IPS-NIHi7 (cell line): ENCODE results near the gene NRG3.
"Not testable (repeated sequence)": the region's sequence is repeated elsewhere in the genome, so short reads cannot be mapped to it uniquely, and the experiment has no call there.

Experiments
- DNase-seq: peaks from one replicate; pipeline ENCODE4 v3.0.0; 2012; ENCODE audit warnings: mixed read lengths; ENCODE audit errors: extremely low spot score

Gene NRG3

GRCh38 chr10:82574081-82574480 is 699.1 kb downstream of the NRG3 start:
- no peak for DNase-seq

DNA sequence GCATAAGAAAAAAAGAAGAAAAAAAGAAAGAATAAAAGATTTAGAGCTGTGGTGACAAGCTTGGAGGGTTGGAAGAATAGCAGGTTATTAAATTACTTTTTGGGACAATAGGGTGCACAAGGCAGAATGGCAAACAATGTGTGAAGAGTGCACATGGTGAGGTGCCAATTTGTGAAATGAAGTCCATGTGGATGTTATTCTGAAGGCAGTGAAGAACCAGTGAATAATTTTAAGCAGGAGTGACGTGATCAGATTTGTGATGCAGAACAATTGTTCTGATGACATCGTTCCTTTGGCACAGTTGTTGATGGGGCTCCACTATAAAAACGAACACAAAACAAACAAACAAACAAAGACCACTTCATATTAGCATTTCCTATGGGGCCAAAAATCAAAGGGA is 700.3 kb downstream of the NRG3 start:
- DNase-seq, result no peak

- DNase-seq, result no peak
Measured at GRCh38 chr10:82576093-82576492, 701.1 kb downstream of the NRG3 start.

- no peak for DNase-seq
Measured at GRCh38 chr10:82581940-82582339, 706.9 kb downstream of the NRG3 start.

DNA sequence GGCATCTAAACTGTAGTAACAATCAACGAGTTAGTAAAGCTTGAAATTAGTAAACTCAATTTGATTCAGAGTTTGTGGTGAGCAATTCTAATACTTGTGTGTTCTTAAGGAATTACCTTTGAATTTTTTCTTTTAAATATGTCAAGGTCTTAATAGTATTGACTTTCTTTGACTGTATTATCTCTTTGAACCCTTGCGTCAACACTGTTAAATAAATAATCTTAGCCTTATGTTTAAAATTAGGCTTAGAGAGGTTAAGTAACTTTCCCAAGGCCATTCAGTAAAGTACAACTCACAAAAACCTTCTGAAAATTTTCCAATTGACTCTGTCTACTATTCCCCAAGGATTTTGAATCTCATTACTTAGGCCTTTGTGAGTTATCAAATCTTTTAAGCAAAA is 716.4 kb downstream of the NRG3 start:
- DNase-seq, result no peak

DNA sequence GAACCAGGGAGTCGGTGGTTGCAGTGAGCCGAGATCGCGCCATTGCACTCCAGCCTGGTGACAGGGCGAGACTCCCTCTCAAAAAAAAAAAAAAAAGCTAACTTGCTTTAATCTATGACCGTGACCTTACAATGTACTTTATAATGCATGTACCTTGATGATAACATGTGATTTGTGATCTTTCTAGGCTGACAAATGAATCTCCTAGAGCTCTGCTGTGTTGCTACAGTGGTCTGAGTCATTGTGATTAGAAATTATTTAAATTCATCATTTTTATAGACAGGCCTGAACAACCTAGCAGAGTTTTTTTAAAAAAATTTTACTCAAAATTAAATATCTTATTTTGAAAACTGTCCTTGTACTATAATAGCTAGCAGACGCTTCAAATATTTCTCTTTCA is 722.8 kb downstream of the NRG3 start:
- DNase-seq, result no peak

GRCh38 chr10:82609845-82610244 is 734.9 kb downstream of the NRG3 start:
- peak; percentile 32 for DNase-seq

DNA sequence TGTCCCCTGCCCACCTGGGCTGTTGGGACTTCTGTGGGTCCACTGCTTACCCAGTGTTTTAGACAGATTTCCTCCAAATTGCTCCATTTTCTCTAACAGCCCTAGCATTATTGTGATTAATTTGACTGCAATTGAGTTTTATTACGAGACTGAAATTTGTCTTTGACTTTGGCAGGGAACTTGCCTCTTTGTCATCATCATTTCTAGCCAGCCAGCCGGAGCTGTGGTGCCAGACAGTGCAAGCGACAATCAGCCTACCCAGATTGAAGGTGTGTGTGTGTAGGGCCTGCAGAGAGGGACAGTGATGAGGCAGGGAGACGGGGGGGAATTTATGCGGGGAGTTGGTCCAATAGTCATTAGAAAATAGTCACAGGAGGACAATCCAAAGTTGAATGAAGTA is 743.0 kb downstream of the NRG3 start:
- DNase-seq, result no peak

DNA sequence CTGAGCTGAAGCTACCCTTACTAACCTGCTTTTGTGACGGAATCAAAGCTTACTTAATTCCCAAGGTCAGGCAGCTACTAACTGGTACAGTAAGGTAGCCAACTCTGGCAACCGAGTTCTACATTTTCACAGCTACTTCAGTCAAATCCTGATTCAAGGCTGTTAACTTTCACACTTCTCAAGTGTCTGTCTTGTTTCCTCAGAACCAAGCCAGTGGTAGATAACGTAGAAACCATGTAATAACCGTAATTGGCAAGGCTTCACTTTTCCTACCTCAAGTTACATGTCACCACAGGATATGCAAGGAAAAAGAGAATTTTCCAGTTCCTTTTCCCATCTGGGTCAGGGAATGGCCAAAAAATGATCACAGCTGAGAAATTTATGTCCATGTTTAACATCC is 746.7 kb downstream of the NRG3 start:
- DNase-seq, result no peak

GRCh38 chr10:82622479-82622878 is 747.5 kb downstream of the NRG3 start:
- no peak for DNase-seq

DNA sequence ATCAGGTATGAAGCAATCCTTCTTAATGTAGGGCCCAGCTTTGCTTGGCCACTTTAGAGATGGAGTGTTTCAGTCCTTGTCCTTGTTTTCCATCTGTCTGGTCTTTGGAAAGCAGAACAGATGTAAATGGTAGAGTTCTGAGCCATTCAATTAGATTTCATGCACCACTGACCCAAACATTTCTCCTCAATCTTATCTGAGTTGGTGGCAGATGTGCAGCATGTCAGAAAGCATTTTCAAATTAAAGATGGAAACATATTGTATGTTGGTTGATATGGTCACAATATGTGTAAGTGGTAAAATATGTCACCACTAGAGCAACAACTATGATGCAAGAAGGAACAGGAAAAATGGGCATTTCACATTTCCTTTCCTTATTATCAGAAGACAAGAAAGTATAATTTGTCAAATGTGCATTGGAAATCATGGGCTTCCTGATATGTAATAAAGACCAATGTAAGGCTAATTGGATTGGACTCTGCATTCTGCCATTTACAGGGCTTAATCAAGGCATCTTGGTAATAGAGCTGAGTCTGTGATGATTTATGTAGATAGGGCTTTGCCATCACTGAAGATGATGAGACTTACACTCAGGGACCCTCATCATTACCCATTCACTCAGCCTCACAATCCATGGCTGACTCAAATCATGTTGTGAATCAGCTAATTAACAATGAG is 750.7 kb downstream of the NRG3 start:
- no peak for DNase-seq

DNA sequence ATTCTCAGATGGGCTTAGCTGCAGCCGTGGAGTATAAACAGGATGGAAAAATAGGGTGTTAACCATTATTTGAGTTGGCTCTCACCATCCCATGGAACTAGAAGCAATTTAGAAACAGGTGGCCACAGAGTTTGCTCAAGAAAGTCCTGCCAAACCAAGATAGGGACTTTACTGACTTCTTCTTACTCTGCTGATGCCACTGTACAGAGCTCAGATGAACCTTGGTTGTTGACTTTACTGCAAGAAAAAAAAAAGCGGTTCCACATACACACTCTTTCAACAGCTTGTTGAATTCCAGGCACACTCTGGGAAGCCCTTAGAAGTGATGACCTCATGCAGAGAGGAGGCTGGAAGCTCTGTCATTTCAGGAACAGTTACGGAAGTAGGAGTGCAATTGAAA is 753.4 kb downstream of the NRG3 start:
- DNase-seq, result peak; percentile 23

DNA sequence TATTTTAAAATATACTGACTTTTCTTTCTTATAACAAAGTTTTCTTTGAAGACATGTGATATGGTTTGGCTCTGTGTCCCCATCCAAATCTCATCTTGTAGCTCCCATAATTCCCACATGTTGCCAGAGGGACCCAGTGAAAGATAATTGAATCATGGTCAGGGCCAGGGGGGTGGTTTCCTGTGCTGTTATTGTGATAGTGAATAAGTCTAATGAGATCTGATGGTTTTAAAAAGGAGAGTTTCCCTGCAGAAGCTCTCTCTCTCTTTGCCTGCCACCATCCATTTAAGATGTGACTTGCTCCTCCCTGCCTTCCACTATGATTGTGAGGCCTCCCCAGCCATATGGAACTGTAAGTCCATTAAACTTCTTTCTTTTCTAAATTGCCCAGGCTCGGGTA is 768.1 kb downstream of the NRG3 start:
- no peak for DNase-seq

- no peak for DNase-seq
Measured at GRCh38 chr10:82643601-82644000, 768.6 kb downstream of the NRG3 start.

GRCh38 chr10:82645221-82645620 is 770.2 kb downstream of the NRG3 start:
- no peak for DNase-seq

DNA sequence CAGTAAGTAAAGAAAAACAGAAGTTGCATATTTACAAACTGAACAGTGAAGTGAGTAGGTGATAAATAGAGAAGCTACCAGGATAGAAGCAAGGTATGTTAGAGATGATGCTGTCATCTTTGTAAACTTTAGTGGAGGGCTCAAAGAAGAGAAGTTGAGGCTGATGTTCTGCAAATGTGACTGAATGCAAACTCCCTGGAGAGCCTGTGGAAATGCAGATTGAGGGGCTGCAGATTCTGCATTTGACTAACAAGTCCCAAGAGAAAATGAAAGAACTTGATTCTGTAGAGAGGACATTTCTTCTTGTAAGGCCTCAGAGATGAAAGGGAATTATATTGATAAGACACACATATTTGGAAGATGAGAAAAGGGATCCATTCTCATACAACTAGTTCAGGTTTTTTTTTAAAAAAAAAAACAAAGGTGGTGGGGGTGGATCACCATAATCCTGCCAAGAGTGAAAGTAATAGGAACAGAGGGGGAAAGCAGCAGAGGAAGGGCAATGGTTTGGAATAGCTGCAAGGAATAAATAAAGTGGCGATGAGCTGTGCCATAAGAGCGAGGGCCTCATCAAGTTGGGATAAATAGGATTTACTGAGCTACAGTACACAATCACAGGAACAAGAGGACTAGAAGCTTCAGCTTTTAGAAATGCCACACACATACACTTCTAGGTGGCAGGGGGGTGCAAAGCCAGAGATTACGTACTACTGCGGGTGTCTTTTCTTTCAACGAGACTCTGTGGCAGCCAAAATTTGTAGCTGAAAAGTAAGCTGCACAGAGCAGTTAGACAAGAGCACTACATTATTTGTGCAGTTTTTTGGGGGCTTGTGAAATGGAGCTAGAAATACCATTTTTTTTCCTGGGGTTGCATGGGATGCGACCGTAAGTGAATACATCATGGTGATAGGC is 778.5 kb downstream of the NRG3 start:
- no peak for DNase-seq

GRCh38 chr10:82660205-82660604 is 785.2 kb downstream of the NRG3 start:
- no peak for DNase-seq

DNA sequence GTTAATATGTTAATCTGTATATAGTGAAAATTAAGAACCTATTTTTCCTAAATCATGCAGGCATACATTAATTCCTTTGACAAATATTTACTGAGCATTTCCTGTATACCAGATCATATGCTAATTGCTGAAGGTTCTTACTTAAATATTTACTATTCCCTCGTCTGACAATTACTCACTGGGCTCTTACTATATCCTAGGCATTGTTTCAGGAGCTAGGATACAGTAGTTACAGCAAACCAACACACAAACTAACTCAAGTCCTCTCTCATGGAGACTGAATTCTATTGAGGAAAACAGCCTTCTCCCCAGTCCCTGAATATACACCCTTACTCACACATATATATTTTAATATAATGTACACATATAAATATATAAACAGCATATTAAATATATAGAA is 786.0 kb downstream of the NRG3 start:
- no peak for DNase-seq

- DNase-seq, result no peak
Measured at GRCh38 chr10:82661701-82662100, 786.7 kb downstream of the NRG3 start.

GRCh38 chr10:82668221-82668895 is 793.4 kb downstream of the NRG3 start:
- DNase-seq, result no peak

DNA sequence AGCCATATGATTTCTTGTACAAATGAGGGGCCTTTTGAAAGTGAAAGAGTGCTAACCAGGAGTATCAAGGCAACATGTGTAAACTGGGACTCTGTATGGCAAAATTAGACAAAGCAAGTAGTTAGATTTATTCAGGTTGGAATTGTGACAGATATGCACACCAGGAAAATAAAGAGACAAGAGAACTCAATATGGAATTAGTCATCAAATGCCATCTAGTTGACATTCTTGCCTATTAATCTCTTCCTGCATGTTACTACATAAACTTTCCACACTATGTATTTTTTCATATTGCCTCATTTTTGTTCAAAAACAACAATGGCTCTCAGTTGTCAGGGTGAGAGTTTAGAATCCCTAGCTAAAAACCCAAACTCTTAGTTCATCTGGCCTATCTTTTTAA is 799.0 kb downstream of the NRG3 start:
- no peak for DNase-seq

DNA sequence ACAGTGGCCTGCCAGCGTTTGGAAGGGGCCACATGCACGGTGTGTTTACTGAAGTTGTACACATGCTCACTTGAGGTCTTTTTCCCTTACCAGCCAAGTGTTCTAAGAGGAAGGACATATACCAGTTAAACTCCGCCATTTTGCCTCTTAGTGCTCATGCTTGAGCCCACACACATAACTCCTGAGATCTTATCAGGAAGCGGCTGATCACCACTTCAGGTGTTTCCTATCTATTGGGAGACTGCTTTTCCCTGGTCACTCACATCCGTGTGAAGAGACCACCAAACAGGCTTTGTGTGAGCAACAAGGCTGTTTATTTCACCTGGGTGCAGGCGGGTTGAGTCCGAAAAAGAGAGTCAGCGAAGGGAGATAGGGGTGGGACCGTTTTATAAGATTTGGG is 802.9 kb downstream of the NRG3 start:
- DNase-seq, result not testable (repeated sequence)

DNA sequence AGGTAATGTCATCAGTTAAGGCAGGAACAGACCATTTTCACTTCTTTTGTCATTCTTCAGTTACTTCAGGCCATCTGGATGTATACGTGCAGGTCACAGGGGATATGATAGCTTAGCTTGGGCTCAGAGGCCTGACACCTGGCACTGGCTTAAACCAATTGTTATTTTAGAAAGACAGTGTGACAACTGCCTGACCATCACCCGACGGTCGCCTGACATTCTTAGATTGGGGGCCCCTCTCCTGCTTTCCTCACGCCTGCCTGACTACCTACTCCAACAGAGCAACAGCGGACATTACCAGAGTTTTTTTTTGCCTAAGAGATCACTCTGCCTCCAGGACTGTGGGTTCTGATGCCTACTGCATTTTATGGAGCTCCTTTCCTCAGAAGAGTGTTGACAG is 803.5 kb downstream of the NRG3 start:
- DNase-seq, result not testable (repeated sequence)
